HEK293T (cell line): ENCODE data around the gene MSN.

Source experiments
- BHLHE40 ChIP-seq: fragments of 450-650 bp; IDR thresholded peaks from 2 replicates; pipeline ENCODE4 v1.6.1; 2016; ENCODE audit warnings: mild to moderate bottlenecking, moderate library complexity, borderline replicate concordance
- CTBP1 ChIP-seq: fragments of 450-650 bp; IDR thresholded peaks from 2 replicates; pipeline ENCODE4 v1.6.1; 2016; ENCODE audit warnings: borderline replicate concordance
- FOXA1 ChIP-seq: fragments of 450-650 bp; IDR thresholded peaks from 2 replicates; pipeline ENCODE4 v1.6.1; 2016; ENCODE audit warnings: mild to moderate bottlenecking
- FOXK2 ChIP-seq: fragments of 450-650 bp; IDR thresholded peaks from 2 replicates; pipeline ENCODE4 v1.6.1; 2016; ENCODE audit warnings: mild to moderate bottlenecking
- SP1 ChIP-seq: fragments of 450-650 bp; IDR thresholded peaks from 2 replicates; pipeline ENCODE4 v1.6.1; 2017
- SUZ12 ChIP-seq: fragments of 450-650 bp; IDR thresholded peaks from 2 replicates; pipeline ENCODE4 v1.6.1; 2016; ENCODE audit warnings: mild to moderate bottlenecking
- TARDBP ChIP-seq: fragments of 450-650 bp; IDR thresholded peaks from 2 replicates; pipeline ENCODE4 v1.6.1; 2016
- ZNF384 ChIP-seq: fragments of 450-650 bp; IDR thresholded peaks from 2 replicates; pipeline ENCODE4 v1.6.1; 2016
- TF ChIP-seq, protein P1 (sequence below): fragments of 450-650 bp; IDR thresholded peaks from 2 replicates; pipeline ENCODE4 v1.6.1; 2016

DNA sequence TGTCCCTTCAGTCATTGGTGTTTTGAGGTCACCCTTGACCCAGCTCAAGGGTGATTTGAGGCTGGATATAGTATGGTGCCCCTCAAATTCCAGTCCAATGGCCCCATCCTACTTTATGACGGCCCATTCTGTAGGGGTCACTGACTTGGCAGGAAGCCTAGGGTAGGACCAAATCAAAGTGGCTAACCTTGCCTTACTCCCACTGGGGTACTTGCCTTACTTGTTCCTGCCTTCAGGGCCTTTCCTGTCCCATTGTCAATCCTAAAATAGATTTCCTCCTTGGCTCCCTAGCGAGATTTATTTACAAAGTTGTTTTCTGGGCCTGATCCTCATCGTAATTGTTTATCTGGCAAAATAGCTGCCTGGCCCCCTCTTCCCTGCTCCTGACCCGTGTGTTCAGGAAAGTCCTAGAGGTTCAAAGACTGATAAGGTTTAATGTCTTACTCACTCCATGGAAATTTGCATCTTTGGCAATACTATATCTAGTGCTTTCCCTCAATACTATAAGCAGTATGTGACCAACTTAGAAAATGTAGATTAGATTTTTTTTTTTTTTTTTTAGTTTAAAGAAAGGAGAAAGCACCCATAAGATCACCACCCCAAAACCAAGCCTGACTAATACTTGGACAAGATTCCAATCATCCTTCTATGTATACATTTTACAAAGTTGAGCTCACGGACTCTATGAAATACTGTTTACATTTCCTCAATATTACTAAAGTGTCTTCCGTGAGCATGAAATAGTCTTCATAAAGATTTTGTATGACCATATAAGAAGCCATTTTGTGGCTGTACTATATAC is 44.8 kb downstream of the MSN start:
- no peak for TF ChIP-seq CTBP1
- no peak for TF ChIP-seq SUZ12
- no peak for TF ChIP-seq FOXA1
- TF ChIP-seq SP1 = no peak
- no peak for TF ChIP-seq ZNF384
- no peak for TF ChIP-seq FOXK2
- TF ChIP-seq, protein P1, sequence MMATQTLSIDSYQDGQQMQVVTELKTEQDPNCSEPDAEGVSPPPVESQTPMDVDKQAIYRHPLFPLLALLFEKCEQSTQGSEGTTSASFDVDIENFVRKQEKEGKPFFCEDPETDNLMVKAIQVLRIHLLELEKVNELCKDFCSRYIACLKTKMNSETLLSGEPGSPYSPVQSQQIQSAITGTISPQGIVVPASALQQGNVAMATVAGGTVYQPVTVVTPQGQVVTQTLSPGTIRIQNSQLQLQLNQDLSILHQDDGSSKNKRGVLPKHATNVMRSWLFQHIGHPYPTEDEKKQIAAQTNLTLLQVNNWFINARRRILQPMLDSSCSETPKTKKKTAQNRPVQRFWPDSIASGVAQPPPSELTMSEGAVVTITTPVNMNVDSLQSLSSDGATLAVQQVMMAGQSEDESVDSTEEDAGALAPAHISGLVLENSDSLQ = no peak
- TF ChIP-seq BHLHE40 = no peak
- no peak for TF ChIP-seq TARDBP
